Type B pancreatic cell (in vitro differentiated cells): ENCODE measurements around the gene LILRA1. TPM values are rescaled to one million over a fixed set of nuclear protein-coding genes. Genes with fewer than 3 reads are reported as not detected.
"Not testable (repeated sequence)": the region's sequence is repeated elsewhere in the genome, so short reads cannot be mapped to it uniquely, and the experiment has no call there.

Source experiments
- DNase-seq: peaks from one replicate; pipeline ENCODE4 v3.0.0; 2021; ENCODE audit warnings: mixed read lengths; ENCODE audit not compliant: unreplicated experiment; ENCODE audit errors: extremely low spot score
- H3K27ac Mint-ChIP-seq: 2 replicates; pipeline ENCODE4 v1.8.0; 2021; ENCODE audit warnings: mild to moderate bottlenecking, mixed read lengths
- H3K27me3 Mint-ChIP-seq: 2 replicates; pipeline ENCODE4 v1.8.0; 2021; ENCODE audit warnings: mixed read lengths
- H3K36me3 Mint-ChIP-seq: 2 replicates; pipeline ENCODE4 v1.8.0; 2021; ENCODE audit warnings: mixed read lengths
- H3K4me1 Mint-ChIP-seq: one replicate; pipeline ENCODE4 v1.8.0; 2021; ENCODE audit warnings: mixed read lengths; ENCODE audit not compliant: unreplicated experiment
- H3K4me3 Mint-ChIP-seq: 2 replicates; pipeline ENCODE4 v1.8.0; 2021; ENCODE audit warnings: mild to moderate bottlenecking, mixed read lengths
- H3K9me3 Mint-ChIP-seq: 2 replicates; pipeline ENCODE4 v1.8.0; 2021; ENCODE audit warnings: mixed read lengths
- CTCF ChIP-seq: fragments of 200-600 bp; sonication (generic); conservative IDR thresholded peaks from 2 replicates; pipeline ENCODE4 v1.5.0; 2021; ENCODE audit warnings: antibody characterized with exemption, mild to moderate bottlenecking
- total RNA-seq: library from RNA; stranded (reverse); gene quantifications from 2 replicates; pipeline ENCODE4 v1.2.1, GENCODE V29; 2021; ENCODE audit warnings: low replicate concordance

The LILRA1 gene
- total RNA-seq, 1 donor from 2014 or later: not detected

GRCh38 chr19:54633401-54633800, 40.0 kb downstream of the LILRA1 start:
- Mint-ChIP-seq H3K27ac (no peak overlapping the region), H3K4me1 (no peaks in the 10 kb centered on the region), H3K9me3 (no peaks in the 10 kb centered on the region), H3K4me3 (no peak overlapping the region), H3K36me3 (no peaks in the 10 kb centered on the region), H3K27me3 (no peaks in the 10 kb centered on the region)
- TF ChIP-seq CTCF: no peak
- no peak for DNase-seq

- H3K36me3 Mint-ChIP-seq, H3K27me3 Mint-ChIP-seq, H3K27ac Mint-ChIP-seq, H3K4me3 Mint-ChIP-seq, H3K4me1 Mint-ChIP-seq, DNase-seq, H3K9me3 Mint-ChIP-seq: not testable (repeated sequence)
Observed at GRCh38 chr19:54636081-54636480, 42.6 kb downstream of the LILRA1 start.

- H3K4me1 Mint-ChIP-seq: no peaks in the 10 kb centered on the region
Observed at GRCh38 chr19:54638683-54639082, 45.3 kb downstream of the LILRA1 start.

GRCh38 chr19:54642953-54643352, 49.5 kb downstream of the LILRA1 start:
- not testable (repeated sequence) for H3K4me3 Mint-ChIP-seq, H3K9me3 Mint-ChIP-seq, H3K27ac Mint-ChIP-seq

More at GRCh38 chr19:54638683-54639082, 45.3 kb downstream of the LILRA1 start:
- no peak for DNase-seq
- no peaks in the 10 kb centered on the region for H3K36me3 Mint-ChIP-seq
- no peak overlapping the region for H3K27ac Mint-ChIP-seq
- H3K27me3 Mint-ChIP-seq: no peaks in the 10 kb centered on the region
- H3K4me3 Mint-ChIP-seq: no peak overlapping the region
- TF ChIP-seq CTCF: no peak
- H3K9me3 Mint-ChIP-seq: no peaks in the 10 kb centered on the region

GRCh38 chr19:54643583-54643982, 50.2 kb downstream of the LILRA1 start:
- not testable (repeated sequence) for DNase-seq, H3K27ac Mint-ChIP-seq, H3K36me3 Mint-ChIP-seq, H3K4me3 Mint-ChIP-seq, H3K4me1 Mint-ChIP-seq, H3K9me3 Mint-ChIP-seq, H3K27me3 Mint-ChIP-seq

More at GRCh38 chr19:54642953-54643352, 49.5 kb downstream of the LILRA1 start:
- H3K36me3 Mint-ChIP-seq, DNase-seq, H3K4me1 Mint-ChIP-seq, H3K27me3 Mint-ChIP-seq: not testable (repeated sequence)

GRCh38 chr19:54644056-54644455, 50.6 kb downstream of the LILRA1 start:
- Mint-ChIP-seq H3K4me3 (no peak overlapping the region), H3K27me3 (no peaks in the 10 kb centered on the region), H3K36me3 (no peaks in the 10 kb centered on the region), H3K27ac (no peak overlapping the region), H3K4me1 (no peaks in the 10 kb centered on the region), H3K9me3 (peaks cover 13% of the 10 kb centered on the region)
- no peak for DNase-seq
- no peak for TF ChIP-seq CTCF

GRCh38 chr19:54646331-54646841, 53.0 kb downstream of the LILRA1 start:
- H3K36me3 Mint-ChIP-seq: no peaks in the 10 kb centered on the region
- H3K9me3 Mint-ChIP-seq: peaks cover 15% of the 10 kb centered on the region
- H3K27ac Mint-ChIP-seq: no peak overlapping the region
- DNase-seq: no peak
- H3K4me3 Mint-ChIP-seq: no peak overlapping the region
- H3K27me3 Mint-ChIP-seq: no peaks in the 10 kb centered on the region
- no peak for TF ChIP-seq CTCF
- H3K4me1 Mint-ChIP-seq: no peaks in the 10 kb centered on the region
